HG03064 (cell line): ENCODE results near the gene CDH4.

Experiments used
- ATAC-seq: cut with Tn5 transposase; IDR thresholded peaks from one replicate; pipeline ENCODE4 v1.9.1; 2021; ENCODE audit warnings: low read depth; ENCODE audit not compliant: unreplicated experiment

The CDH4 gene

GRCh38 chr20:61872371-61872900, 620.4 kb downstream of the CDH4 start:
- ATAC-seq = no peak

GRCh38 chr20:61873651-61874420, 621.8 kb downstream of the CDH4 start:
- no peak for ATAC-seq

- ATAC-seq = no peak
Observed at GRCh38 chr20:61874421-61875068, 622.5 kb downstream of the CDH4 start.

- no peak for ATAC-seq
Observed at GRCh38 chr20:61875221-61875885, 623.3 kb downstream of the CDH4 start.

- no peak for ATAC-seq
Observed at GRCh38 chr20:61875996-61876395, 623.9 kb downstream of the CDH4 start.

GRCh38 chr20:61876952-61877728, 625.1 kb downstream of the CDH4 start:
- no peak for ATAC-seq

- no peak for ATAC-seq
Observed at GRCh38 chr20:61877776-61878477, 625.9 kb downstream of the CDH4 start.

- no peak for ATAC-seq
Observed at GRCh38 chr20:61878478-61879302, 626.6 kb downstream of the CDH4 start.

- no peak for ATAC-seq
Observed at GRCh38 chr20:61879303-61879620, 627.2 kb downstream of the CDH4 start.

GRCh38 chr20:61879694-61880093, 627.6 kb downstream of the CDH4 start:
- no peak for ATAC-seq

GRCh38 chr20:61880706-61881105, 628.6 kb downstream of the CDH4 start:
- no peak for ATAC-seq

- ATAC-seq = no peak
Observed at GRCh38 chr20:61881416-61881815, 629.4 kb downstream of the CDH4 start.

- ATAC-seq = no peak
Observed at GRCh38 chr20:61881861-61882260, 629.8 kb downstream of the CDH4 start.

- no peak for ATAC-seq
Observed at GRCh38 chr20:61882716-61883615, 630.9 kb downstream of the CDH4 start.

GRCh38 chr20:61883857-61884393, 631.9 kb downstream of the CDH4 start:
- no peak for ATAC-seq

- ATAC-seq = no peak
Observed at GRCh38 chr20:61884571-61885389, 632.7 kb downstream of the CDH4 start.
